Dendritic cell treated with granulocyte-macrophage colony-stimulating factor and Interleukin-4, amounts not matched to agents 40 ng/mL and 50 ng/mL, for 4 days (primary cell): Measurements from ENCODE around the gene CFL1.

ENCODE experiments used
- H3K27ac Mint-ChIP-seq: one replicate; pipeline ENCODE4 v1.8.0; 2022; ENCODE audit warnings: mild to moderate bottlenecking, mixed read lengths
- H3K27me3 Mint-ChIP-seq: one replicate; pipeline ENCODE4 v1.8.0; 2022; ENCODE audit warnings: mild to moderate bottlenecking, mixed read lengths
- H3K36me3 Mint-ChIP-seq: one replicate; pipeline ENCODE4 v1.8.0; 2022; ENCODE audit warnings: low read depth, mixed read lengths
- H3K4me1 Mint-ChIP-seq: one replicate; pipeline ENCODE4 v1.8.0; 2022; ENCODE audit warnings: low read depth, mixed read lengths
- H3K4me3 Mint-ChIP-seq: one replicate; pipeline ENCODE4 v1.8.0; 2022; ENCODE audit warnings: mild to moderate bottlenecking, moderate library complexity, mixed read lengths
- H3K9me3 Mint-ChIP-seq: one replicate; pipeline ENCODE4 v1.8.0; 2022; ENCODE audit warnings: mixed read lengths
- intact Hi-C: fragments of 100-400 bp; cut with micrococcal nuclease; formaldehyde crosslinking; loops from one replicate; pipeline ENCODE4 v1.15.0; 2022

Gene CFL1

GRCh38 chr11:65809496-65809895, 48.5 kb downstream of the CFL1 start:
- Mint-ChIP-seq H3K4me3 (no peak overlapping the region), H3K4me1 (peaks cover 35% of the 10 kb centered on the region), H3K9me3 (no peaks in the 10 kb centered on the region), H3K27ac (no peak overlapping the region), H3K36me3 (peaks cover 6% of the 10 kb centered on the region), H3K27me3 (peaks cover 46% of the 10 kb centered on the region)
- intact Hi-C loops = no loop called here

- Mint-ChIP-seq H3K36me3 (peaks cover 3% of the 10 kb centered on the region), H3K4me1 (peaks cover 35% of the 10 kb centered on the region), H3K27ac (no peak overlapping the region), H3K4me3 (no peak overlapping the region), H3K9me3 (no peaks in the 10 kb centered on the region), H3K27me3 (peaks cover 51% of the 10 kb centered on the region)
- intact Hi-C loops = no loop called here
Observed at GRCh38 chr11:65808744-65809341, 49.1 kb downstream of the CFL1 start.

- Mint-ChIP-seq H3K27ac (no peak overlapping the region), H3K9me3 (no peaks in the 10 kb centered on the region), H3K4me3 (no peak overlapping the region), H3K27me3 (peaks cover 63% of the 10 kb centered on the region), H3K4me1 (peaks cover 40% of the 10 kb centered on the region), H3K36me3 (no peaks in the 10 kb centered on the region)
- intact Hi-C loops = no loop called here
Observed at GRCh38 chr11:65806979-65807378, 51.0 kb downstream of the CFL1 start.
